Activated CD4-positive, alpha-beta T cell treated with anti-CD3 and anti-CD28 coated beads for 48 hours (primary cell): ENCODE data around the gene DTD1.

ENCODE experiments used
- DNase-seq: peaks from one replicate; pipeline ENCODE4 v3.0.0-alpha.2; 2020

The DTD1 gene

GRCh38 chr20:18715564-18715963 lies 127.7 kb downstream of the DTD1 start:
- DNase-seq = no peak

DNA sequence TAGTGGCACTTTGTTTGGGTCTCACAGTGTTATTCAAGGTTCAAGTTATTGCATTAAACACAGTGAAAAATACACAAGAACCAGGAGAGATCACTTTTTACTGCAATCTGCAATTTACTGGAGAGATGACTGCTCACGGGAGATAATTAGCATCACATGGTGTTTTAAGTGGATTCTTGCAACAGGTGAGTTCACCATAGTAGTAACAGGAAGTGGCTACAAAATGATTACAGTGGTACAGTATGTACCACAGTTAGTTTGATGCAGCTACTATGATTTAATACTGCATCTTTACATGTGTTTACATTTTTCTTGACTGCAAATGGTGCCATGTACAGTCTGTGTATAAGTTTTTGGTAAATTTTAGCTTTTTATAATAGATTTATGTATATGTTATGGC lies 129.2 kb downstream of the DTD1 start:
- no peak for DNase-seq

DNA sequence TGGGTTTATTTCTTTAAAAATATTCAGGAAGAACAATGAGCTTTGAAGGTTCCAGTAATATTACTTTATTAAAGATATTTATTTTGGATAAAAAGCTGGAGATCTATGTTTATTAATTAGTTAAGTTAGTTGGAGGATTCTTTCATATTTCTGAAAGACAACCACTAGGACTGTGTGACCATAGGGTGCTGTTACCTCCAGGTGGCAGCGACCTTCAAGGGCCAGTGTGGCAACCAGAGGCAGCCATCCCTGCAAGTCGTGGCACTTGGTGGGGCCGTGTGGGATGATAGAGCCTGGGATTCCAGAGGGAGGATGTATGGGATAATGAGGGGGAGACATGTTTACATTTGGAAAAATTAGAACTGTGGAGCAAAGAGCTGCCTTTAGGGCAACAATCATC lies 130.3 kb downstream of the DTD1 start:
- no peak for DNase-seq

DNA sequence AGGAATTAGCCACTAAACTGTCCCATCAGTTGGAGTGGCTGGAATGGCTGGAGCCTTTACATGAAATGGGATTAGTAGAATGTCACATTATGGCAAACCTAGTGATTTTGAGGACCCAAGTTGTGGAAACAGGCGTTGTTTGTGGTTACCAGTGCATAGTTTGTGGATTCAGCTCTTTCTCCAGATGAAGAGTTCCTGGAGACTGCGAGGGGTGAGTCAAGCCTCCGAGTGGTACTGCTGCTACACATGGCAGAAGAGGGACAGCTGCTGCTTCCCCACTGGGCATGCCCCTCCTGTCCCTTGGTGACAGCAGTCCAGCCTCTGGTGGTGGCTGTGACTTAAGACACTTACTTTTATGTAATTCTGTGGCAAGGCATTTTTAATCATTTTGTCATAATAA lies 131.6 kb downstream of the DTD1 start:
- no peak for DNase-seq

DNA sequence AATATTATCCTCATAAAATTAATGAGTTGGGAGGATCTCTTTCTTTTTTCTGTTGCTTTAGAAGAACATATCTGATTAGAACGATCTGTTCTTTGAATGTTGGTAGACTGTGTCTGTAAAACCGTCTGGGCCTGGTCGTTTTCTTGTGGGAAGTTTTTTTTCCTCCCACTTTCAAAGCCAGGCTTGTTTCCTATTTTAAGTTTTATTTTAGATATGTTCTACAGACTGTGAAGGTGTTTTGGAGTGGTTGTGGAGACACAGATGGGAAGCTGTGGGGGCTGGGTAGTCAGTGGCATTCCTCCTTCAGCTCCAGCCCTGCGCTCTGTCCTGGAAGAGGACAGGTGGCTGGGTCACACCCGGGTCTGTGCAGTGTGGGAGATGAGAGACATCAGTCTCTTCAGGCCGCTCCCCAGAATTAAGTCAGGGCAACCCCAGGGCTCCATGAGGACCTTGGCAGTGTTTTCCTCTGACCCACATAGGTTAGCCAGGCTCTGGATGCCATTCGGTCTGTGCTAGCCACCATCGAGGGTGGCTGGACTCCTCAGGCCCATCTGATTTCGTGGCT lies 133.8 kb downstream of the DTD1 start:
- DNase-seq = no peak

- no peak for DNase-seq
Measured at GRCh38 chr20:18722371-18722770, 134.5 kb downstream of the DTD1 start.

DNA sequence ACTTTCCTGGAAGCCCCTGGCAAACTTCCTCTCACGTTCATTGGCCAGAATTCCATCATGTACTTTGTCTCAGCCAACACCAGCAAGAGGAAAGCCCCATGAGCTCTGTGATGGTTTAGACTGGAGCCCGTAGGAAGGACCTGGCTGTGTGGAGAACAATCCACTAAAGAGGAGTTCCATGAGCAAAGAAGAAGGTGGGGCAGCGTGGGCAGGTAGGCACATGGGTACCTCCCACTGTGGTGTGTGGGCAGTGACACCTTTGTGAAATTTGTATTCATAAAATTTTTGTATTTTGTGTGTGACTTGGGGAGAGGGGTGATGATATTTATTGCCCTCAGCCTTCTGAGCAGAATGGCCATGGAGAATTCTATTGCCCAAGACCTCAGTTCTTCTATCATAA lies 136.2 kb downstream of the DTD1 start:
- no peak for DNase-seq

DNA sequence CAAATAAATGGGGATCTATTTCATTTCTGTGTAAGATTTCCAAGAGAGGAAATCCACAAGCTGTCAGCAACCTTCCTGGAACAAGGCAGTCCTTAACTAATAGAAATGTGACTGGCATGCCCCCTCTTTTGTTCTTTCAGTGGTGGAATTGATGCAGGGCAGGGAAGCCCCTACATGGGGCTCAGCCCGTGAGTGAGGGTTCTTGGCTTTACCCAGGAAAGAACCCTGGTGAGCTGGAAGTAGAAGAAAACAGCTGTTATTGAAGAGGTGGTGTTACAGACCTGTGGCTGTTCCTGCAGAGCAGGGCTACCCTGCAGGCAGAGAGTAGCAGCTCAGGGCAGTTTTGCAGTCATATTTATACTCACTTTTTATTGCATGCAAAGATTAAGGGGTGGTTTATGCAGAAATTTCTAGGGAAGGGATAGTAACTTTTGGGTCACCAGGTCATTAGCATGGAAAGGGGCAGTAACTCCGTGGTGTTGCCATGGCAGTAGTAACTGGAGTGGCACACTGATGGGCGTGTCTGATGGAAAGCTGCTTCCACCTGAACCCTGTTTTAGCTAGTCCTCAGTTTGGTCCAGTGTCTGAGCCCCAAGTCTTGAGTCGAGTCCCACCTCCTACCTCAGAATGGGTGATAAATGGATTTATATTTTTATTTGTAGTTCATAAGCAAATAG lies 137.1 kb downstream of the DTD1 start:
- DNase-seq = no peak

- no peak for DNase-seq
Measured at GRCh38 chr20:18727032-18727508, 139.2 kb downstream of the DTD1 start.

GRCh38 chr20:18728165-18728869 lies 140.5 kb downstream of the DTD1 start:
- no peak for DNase-seq

DNA sequence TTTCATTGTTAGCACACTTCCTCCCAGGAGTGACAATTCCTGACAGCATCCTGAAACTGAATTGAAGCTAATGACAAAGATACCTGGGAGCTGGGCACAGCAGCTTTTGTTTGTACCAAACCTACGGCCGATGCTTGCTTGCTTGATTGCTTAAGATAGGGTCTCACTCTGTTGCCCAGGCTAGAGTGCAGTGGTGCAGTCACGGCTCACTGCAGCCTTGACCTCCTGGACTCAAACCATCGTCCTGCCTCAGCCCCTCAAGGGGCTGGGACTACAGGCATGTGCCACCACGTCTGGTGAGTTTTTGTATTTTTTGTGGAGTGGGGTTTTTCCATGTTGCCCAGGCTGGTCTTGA lies 141.0 kb downstream of the DTD1 start:
- DNase-seq = no peak

- no peak for DNase-seq
Measured at GRCh38 chr20:18729231-18729825, 141.5 kb downstream of the DTD1 start.

DNA sequence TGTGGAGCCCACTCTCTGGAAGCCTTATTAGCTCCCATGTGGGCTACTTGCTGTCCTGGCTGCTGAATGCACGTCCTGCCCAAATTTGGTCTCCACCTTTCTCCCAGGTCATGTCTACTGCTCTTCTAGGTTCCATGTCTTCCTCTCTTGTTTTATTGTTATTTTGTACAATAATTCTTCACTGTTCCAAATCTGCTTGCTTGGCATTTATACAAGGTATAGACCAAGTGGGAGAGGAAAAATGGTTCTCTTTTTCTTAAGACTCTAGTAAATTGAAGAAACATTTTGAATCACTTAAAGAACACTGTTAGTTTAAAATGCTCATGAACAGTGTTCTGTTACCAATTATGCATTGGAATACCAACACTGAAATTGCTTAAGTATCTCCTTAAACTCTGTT lies 144.1 kb downstream of the DTD1 start:
- no peak for DNase-seq

DNA sequence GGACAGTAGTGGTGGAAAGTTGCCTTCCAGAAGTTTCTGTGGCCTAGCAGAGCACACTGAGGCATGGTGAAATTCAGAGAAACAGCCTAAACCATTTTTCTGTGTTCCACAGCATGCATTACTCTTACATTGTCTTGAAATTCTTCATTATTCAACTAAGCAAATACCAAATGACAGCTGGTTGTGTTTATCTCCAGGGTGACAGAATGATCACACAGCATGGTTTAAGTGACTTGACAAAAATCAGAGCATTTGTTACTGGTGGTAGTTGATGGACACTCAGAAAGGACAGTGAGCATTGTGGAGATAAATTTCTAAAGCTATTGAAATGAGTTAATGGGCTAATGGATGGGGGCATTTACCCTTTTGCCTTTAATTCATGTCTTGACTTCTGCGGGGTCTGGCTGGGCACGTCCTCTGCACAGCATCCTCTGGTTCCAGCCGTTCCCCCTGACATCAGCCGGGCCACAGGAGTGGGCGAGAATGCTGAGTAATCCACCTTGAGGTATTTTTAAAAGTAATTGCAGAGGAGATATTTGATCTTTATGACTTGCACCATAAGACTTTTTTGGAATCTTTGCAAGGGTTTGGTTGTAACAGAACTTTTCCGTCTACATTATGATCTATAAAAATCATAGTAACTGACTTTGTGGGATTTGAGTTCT lies 146.8 kb downstream of the DTD1 start:
- no peak for DNase-seq

DNA sequence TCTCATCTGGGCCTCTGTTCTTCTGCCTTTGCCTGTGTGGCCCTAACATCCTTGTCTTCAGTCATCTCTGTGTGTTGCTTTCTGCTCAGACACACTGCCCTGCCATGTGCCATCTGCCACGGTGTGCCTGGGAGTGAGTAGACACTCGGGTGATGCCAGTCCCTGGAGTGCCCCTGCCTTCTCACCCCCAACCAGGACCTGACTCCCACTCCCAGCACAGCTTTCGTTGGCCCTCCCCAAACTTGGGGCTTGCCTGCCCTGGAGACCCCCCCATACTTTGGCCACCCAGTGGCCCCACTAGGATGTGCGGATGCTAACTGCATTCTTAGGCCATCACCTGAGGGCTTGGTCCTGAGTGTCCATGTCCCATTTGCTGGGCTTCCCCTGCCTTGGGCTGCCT lies 149.3 kb downstream of the DTD1 start:
- no peak for DNase-seq

DNA sequence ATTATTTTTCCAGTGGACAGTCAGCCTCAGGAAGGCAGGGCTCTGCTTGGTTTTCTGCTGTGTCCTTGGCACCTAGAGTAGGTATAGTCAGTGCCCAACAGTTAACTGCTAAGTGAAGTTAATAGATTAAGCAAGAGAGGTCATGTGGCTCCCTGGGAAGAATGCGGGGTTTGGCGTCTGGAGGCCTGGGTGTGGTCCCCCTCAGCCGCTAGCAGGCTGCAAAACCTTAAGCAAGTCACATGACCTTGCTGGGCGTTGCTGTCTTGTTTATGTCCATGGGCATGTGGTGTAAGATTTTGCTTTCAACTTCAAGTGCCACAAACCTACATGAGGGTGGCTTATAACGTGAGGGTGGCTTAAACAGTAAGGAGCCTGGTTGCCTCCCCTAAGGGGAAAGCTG lies 150.2 kb downstream of the DTD1 start:
- no peak for DNase-seq

DNA sequence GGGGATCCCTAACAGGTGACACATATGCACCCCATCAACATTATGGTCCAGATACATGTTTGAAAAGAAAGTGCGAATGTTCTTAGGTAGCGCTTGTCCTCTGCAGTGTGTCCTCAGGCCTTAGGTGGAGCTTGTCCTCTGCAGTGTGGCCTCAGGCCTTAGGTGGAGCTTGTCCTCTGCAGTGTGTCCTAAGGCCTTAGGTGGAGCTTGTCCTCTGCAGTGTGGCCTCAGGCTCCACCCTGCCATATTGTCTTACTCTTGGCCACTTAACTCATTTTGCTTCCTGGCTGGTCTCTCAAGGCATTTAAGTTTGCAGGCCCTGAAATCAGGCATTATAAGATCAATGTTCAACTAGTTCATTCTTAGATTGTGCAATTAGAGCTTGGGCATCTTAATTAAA lies 151.0 kb downstream of the DTD1 start:
- DNase-seq = no peak

DNA sequence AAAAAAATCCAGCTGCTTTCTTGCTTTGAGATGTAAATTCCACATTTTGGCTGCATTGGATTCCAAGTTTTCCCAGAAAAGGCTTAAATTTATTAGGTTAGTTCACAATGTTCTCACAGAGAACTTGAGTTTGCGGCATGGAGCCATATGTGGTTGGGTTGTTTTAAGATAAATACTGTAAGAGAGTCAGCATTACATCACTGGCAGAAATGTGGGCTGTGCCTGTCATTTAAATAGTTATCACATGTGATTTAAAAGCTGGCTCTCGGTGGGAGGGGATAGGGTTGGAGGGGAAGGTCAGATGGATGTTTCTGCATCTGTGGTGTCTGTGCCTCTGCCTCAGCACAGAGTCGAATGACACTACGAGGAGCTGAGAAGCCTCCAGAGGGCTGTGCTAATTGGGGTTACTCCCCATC lies 151.9 kb downstream of the DTD1 start:
- no peak for DNase-seq

GRCh38 chr20:18740726-18741125 lies 152.9 kb downstream of the DTD1 start:
- no peak for DNase-seq

DNA sequence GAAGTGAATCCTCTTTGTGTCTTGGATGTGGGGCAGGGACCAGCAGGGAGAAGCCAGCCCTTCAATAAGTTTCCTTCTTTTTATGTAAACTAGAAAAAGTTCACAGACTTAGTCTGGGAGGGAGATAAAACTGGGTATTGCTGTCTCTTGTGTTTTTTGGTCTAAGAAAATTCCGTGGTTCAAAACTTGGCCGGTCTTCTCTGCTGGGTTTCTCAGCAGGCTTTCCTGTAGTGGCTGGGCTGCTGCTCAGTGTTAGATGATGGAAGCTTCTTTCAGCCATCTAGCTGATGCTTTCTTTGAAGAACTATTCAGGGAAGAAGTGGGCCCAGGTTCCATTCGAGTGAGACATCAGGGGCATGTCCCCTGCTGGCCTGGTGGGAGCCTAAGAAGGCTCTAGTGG lies 155.0 kb downstream of the DTD1 start:
- DNase-seq = no peak

- DNase-seq = no peak
Measured at GRCh38 chr20:18743665-18744440, 156.0 kb downstream of the DTD1 start.

DNA sequence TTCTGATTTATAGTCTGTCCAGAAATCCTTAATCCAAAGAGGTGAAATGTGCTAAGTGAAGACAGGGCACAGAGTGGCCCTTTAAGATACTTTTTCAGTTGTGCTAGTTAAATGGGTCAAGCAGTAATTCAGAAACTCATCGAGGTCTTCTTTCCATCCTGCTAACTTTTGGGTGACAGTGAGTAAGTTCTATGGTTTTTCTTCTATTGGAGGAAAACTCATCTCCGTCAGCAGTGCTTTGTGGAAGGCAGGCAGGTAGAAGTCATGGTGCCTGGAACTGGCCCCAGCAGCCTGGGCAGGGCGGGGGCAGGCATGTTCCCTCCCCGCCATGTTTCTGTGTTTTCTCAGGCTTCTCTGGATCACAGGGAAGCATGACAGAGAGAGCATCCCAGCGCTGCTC lies 159.2 kb downstream of the DTD1 start:
- no peak for DNase-seq

DNA sequence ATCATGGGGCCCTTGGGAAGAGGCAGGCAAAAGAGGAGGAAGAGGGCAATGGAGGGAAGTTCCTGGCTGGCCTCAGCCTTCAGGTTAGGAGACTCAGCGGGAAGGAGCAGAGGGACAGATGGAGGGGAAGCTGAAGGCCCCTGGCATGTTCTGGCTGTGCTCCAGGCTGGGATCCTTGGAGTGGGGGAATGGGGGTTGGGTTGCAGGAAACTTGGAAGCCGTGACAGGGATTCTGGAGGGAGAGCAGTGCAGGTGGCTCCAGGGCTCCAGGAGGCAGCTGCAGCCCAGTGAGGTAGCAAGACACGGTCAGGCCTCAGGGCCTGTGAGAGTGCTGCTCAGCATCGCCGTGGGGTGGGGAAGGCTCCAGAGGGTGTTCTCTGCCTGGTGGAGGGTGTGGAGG lies 161.1 kb downstream of the DTD1 start:
- DNase-seq = no peak
